Endothelial cell of umbilical vein (primary cell): Measurements from ENCODE around the gene GARIN5B. TPM values are rescaled to one million over a fixed set of nuclear protein-coding genes. Genes with fewer than 3 reads are reported as not detected.

Source experiments
- BruUV-seq: library from RNA; stranded (reverse); fragments of 400-500 nt; replicated peaks from 2 replicates; lab custom pipeline; 2021; lab: Mats Ljungman, UMichigan
- CTCF ChIA-PET: fragments of 300-600, 350-600 bp; sonication (Branson Sonifier 250); formaldehyde crosslinking; loops from one replicate; lab custom pipeline; 2021; ENCODE audit warnings: antibody characterized with exemption, inconsistent platforms; lab: Charles Lee
- POLR2A ChIA-PET: fragments of 300-600, 350-600 bp; sonication (Branson Sonifier 250); formaldehyde crosslinking; loops from one replicate; lab custom pipeline; 2021; ENCODE audit warnings: antibody characterized with exemption, inconsistent platforms; lab: Charles Lee
- DNase-seq: peaks from one replicate; pipeline ENCODE4 v3.0.0-alpha.2; 2011; ENCODE audit warnings: low read depth, low spot score
- FAIRE-seq: peaks from 2 replicates; lab custom pipeline; 2011; peaks lifted over from hg19 to GRCh38; lab: Jason Lieb, UNC
- H2AFZ ChIP-seq: 2 replicates; pipeline ENCODE4 v1.6.0; 2012; ENCODE audit warnings: low read depth, low read length, control low read depth, inconsistent platforms
- H3K27ac ChIP-seq: 2 replicates; pipeline ENCODE4 v1.5.1; 2011; ENCODE audit warnings: low read depth, mild to moderate bottlenecking, control low read depth, low read length, moderate library complexity; ENCODE audit not compliant: insufficient read depth
- H3K27me3 ChIP-seq, 2 experiments: 2 replicates each; pipeline versions ENCODE4 v1.6.0 to v1.6.1; 2011; ENCODE audit warnings: low read length in 2 of 2, mixed read lengths in 1 of 2; ENCODE audit not compliant: control insufficient read depth in 2 of 2, insufficient read depth in 2 of 2
- H3K36me3 ChIP-seq, 2 experiments: 2 replicates in 1 of 2; 3 replicates in 1 of 2; pipeline ENCODE4 v1.5.1; 2011; ENCODE audit warnings: low read length in 2 of 2, mild to moderate bottlenecking in 1 of 2, moderate library complexity in 1 of 2; ENCODE audit not compliant: control insufficient read depth in 2 of 2, insufficient read depth in 2 of 2; ENCODE audit errors: extremely low read depth in 1 of 2
- H3K4me1 ChIP-seq: 3 replicates; pipeline ENCODE4 v1.5.1; 2011; ENCODE audit warnings: mild to moderate bottlenecking, low read length; ENCODE audit not compliant: control insufficient read depth, insufficient read depth; ENCODE audit errors: extremely low read depth
- H3K4me2 ChIP-seq: 2 replicates; pipeline ENCODE4 v1.6.1; 2011; ENCODE audit warnings: low read length, control low read depth, mixed read lengths; ENCODE audit not compliant: insufficient read depth
- H3K4me3 ChIP-seq, 3 experiments: fragments of 200-600 bp in 1 of 3; sonication (generic), shearing (Covaris generic) in 1 of 3; replicated peaks in 1 of 3; 2 replicates each; pipeline ENCODE4 v1.5.1; 2011 to 2016; ENCODE audit warnings: control low read depth in 3 of 3, low read length in 3 of 3, mild to moderate bottlenecking in 2 of 3, inconsistent platforms in 1 of 3, low read depth in 1 of 3, moderate library complexity in 1 of 3; ENCODE audit not compliant: insufficient read depth in 1 of 3
- H3K79me2 ChIP-seq: 2 replicates; pipeline ENCODE4 v1.6.0; 2012; ENCODE audit warnings: low read length, inconsistent platforms; ENCODE audit not compliant: control insufficient read depth, insufficient read depth
- H3K9ac ChIP-seq: replicated peaks from 2 replicates; pipeline ENCODE3; 2011; ENCODE audit warnings: low read length, control low read depth; ENCODE audit not compliant: insufficient read depth; ENCODE audit errors: extremely low read depth
- H3K9me1 ChIP-seq: replicated peaks from 3 replicates; pipeline ENCODE4 v1.6.0; 2011; ENCODE audit warnings: mild to moderate bottlenecking, low read length; ENCODE audit not compliant: control insufficient read depth, insufficient read depth; ENCODE audit errors: extremely low read depth
- H3K9me3 ChIP-seq: replicated peaks from 2 replicates; pipeline ENCODE4 v1.5.1; 2012; ENCODE audit warnings: low read length, inconsistent platforms; ENCODE audit not compliant: control insufficient read depth, insufficient read depth
- H4K20me1 ChIP-seq: replicated peaks from 2 replicates; pipeline ENCODE3; 2011; ENCODE audit warnings: mild to moderate bottlenecking, low read length; ENCODE audit not compliant: control insufficient read depth, insufficient read depth; ENCODE audit errors: extremely low read depth
- EZH2 ChIP-seq: IDR thresholded peaks from 2 replicates; pipeline ENCODE4 v1.6.1; 2012; ENCODE audit warnings: borderline replicate concordance, low read depth, mild to moderate bottlenecking, moderate library complexity, low read length, inconsistent platforms; ENCODE audit not compliant: severe bottlenecking
- FOS ChIP-seq: IDR thresholded peaks from 2 replicates; pipeline ENCODE4 v1.6.1; 2011; ENCODE audit warnings: mild to moderate bottlenecking, low read length, moderate library complexity, borderline replicate concordance; ENCODE audit not compliant: insufficient read depth
- GATA2 ChIP-seq: IDR thresholded peaks from 2 replicates; pipeline ENCODE4 v1.7.0; 2011; ENCODE audit warnings: low read depth, mild to moderate bottlenecking, moderate library complexity, mixed read lengths, low read length; ENCODE audit not compliant: insufficient read length, insufficient read depth
- JUN ChIP-seq: IDR thresholded peaks from 2 replicates; pipeline ENCODE4 v1.6.1; 2011; ENCODE audit warnings: borderline replicate concordance, low read depth; ENCODE audit not compliant: insufficient read length, insufficient read depth
- MYC ChIP-seq: IDR thresholded peaks from one replicate; pipeline ENCODE4 v1.6.1; 2011; ENCODE audit warnings: mild to moderate bottlenecking, low read depth, low read length
- POLR2A ChIP-seq: IDR thresholded peaks from 2 replicates; pipeline ENCODE4 v1.6.1; 2012; ENCODE audit warnings: low read depth, mild to moderate bottlenecking, control low read depth, low read length
- POLR2AphosphoS5 ChIP-seq: IDR thresholded peaks from 2 replicates; pipeline ENCODE4 v1.6.1; 2012; ENCODE audit warnings: low read depth, mild to moderate bottlenecking, control low read depth, low read length, moderate library complexity; ENCODE audit not compliant: insufficient read depth
- dilution Hi-C: fragments of 300-500 bp; cut with MboI; formaldehyde crosslinking; loops from one replicate; pipeline ENCODE4 v1.15.0; 2019; ENCODE audit warnings: low sequenced_read_pairs; ENCODE audit not compliant: extremely low pct_ligation_motif_present
- intact Hi-C: fragments of 100-400 bp; cut with micrococcal nuclease; formaldehyde crosslinking; loops from one replicate; pipeline ENCODE4 v1.10.0; 2022
- polyA plus RNA-seq, 4 experiments: library from polyadenylated mRNA; depleted of rRNA in 3 of 4; stranded (reverse) in 3 of 4; unstranded in 1 of 4; fragments of >200 nt; gene quantifications; 2 replicates each; pipeline versions ENCODE4 v1.2.1 to v1.2.3, GENCODE V29; 2011 to 2012; ENCODE audit warnings: missing spikeins in 1 of 4
- total RNA-seq: library from RNA; stranded (reverse); gene quantifications from 2 replicates; pipeline ENCODE4 v1.2.3, GENCODE V29; 2021
- TF ChIP-seq, protein P1 (sequence below), 2 donors: IDR thresholded peaks; 1 replicate in 1 of 2; 2 replicates in 1 of 2; pipeline ENCODE4 v1.5.1; 2011; ENCODE audit warnings: low read length in 2 of 2, mild to moderate bottlenecking in 2 of 2, moderate library complexity in 2 of 2, control low read depth in 1 of 2, inconsistent platforms in 1 of 2, low read depth in 1 of 2; ENCODE audit not compliant: insufficient read depth in 1 of 2; ENCODE audit errors: extremely low read depth in 1 of 2
- TF ChIP-seq, protein P2 (sequence below): IDR thresholded peaks from 2 replicates; pipeline ENCODE4 v1.6.1; 2011; ENCODE audit not compliant: insufficient read depth, insufficient read length

Gene GARIN5B
- total and polyA plus RNA-seq, 2 donors (not counting 3 experiments of a cell fraction or from before 2014, with no cell fraction given): not detected

DNA sequence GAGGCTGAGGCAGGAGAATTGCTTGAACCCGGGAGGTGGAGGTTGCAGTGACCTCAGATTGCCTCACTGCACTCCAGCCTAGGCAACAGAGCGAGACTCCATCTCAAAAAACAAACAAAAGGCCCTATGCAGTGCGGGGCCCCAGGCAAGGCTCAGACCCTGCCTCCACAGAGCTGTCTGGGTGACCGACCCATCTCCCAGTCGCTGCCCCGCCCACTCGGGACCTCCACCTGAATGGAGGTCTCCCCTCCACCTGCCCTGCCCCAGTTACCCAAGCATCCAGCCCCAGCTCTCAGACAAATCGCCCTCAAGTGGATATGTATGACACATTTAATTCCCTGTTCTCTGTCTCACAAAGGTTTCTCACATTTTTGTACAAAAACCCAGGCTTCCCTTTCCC is 2.2 kb upstream of the GARIN5B start:
- no peaks in the 10 kb centered on the region for H3K36me3 ChIP-seq
- CTCF ChIA-PET: interaction anchor here (1.2 kb wide), 2 partner anchors 10 to 102 kb away, joined by 3 read pairs; no protein-coding TSS in a partner anchor

DNA sequence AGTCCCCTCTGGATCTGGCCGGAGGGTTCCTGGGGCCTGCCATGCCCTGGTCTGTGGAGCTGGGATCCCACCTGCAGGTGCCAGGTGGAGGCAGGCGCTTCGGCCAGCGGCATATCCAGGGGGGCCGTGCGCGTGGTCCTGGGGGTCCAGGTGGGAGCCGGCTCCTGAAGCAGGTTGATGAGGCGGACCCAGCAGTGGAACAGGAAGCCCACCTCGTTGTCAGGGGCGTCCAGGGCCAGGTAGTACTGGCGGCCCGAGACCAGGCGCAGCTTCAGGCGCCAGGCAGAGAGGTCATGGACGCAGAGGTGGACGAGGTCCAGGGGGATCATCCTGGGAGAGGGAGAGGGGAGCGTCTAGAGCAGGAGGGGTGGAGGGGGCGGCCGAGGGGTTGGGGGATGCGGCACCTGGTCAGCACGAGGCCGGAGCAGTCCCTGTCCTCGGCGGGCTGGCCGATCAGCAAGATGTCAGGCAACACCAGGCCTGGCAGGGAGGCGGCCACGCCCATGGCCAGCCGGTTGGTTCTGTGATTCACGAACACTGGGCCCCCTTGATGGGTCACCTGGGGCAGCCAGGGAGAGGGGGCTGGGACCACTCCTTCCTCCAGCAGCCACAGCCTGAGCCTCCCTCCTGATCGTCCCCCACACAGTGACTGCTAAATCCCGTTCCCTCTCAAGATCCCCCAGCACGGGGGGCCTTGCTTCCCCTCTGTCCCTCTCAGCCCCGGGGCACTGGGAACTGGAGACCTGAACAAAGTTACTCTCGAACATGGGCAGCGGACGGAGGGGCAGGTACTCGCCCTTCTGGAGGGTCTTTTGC is 678 bp downstream of the GARIN5B start:
- BruUV-seq: no TSS peak
- no peak overlapping the region for H3K9ac ChIP-seq
- no peak overlapping the region for H3K4me2 ChIP-seq
- no peak overlapping the region for H3K4me3 ChIP-seq
- TF ChIP-seq POLR2AphosphoS5 (no peak), GATA2 (no peak), MYC (no peak), FOS (no peak), POLR2A (no peak), JUN (no peak), EZH2 (no peak)
- TF ChIP-seq, protein P1, sequence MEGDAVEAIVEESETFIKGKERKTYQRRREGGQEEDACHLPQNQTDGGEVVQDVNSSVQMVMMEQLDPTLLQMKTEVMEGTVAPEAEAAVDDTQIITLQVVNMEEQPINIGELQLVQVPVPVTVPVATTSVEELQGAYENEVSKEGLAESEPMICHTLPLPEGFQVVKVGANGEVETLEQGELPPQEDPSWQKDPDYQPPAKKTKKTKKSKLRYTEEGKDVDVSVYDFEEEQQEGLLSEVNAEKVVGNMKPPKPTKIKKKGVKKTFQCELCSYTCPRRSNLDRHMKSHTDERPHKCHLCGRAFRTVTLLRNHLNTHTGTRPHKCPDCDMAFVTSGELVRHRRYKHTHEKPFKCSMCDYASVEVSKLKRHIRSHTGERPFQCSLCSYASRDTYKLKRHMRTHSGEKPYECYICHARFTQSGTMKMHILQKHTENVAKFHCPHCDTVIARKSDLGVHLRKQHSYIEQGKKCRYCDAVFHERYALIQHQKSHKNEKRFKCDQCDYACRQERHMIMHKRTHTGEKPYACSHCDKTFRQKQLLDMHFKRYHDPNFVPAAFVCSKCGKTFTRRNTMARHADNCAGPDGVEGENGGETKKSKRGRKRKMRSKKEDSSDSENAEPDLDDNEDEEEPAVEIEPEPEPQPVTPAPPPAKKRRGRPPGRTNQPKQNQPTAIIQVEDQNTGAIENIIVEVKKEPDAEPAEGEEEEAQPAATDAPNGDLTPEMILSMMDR (IDR thresholded peaks at IDR 0.05; ENCODE audit: extremely low read depth in 1 of 2, insufficient read depth in 1 of 2, low read depth in 1 of 2, low read length in 2 of 2): no peak
- TF ChIP-seq, protein P2, sequence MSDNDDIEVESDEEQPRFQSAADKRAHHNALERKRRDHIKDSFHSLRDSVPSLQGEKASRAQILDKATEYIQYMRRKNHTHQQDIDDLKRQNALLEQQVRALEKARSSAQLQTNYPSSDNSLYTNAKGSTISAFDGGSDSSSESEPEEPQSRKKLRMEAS: no peak
- no peaks in the 10 kb centered on the region for H3K36me3 ChIP-seq
- H2AFZ ChIP-seq: no peak overlapping the region
- FAIRE-seq: no peak
- CTCF ChIA-PET: no interaction called here
- POLR2A ChIA-PET: no interaction called here
- dilution Hi-C loops (no loop called here), intact Hi-C loops (no loop called here)
- H3K27me3 ChIP-seq: no peaks in the 10 kb centered on the region
- no peaks in the 10 kb centered on the region for H3K4me1 ChIP-seq
- no peaks in the 10 kb centered on the region for H4K20me1 ChIP-seq
- no peak for DNase-seq
- H3K27ac ChIP-seq: no peak overlapping the region
- no peaks in the 10 kb centered on the region for H3K9me3 ChIP-seq
- no peaks in the 10 kb centered on the region for H3K79me2 ChIP-seq
- no peaks in the 10 kb centered on the region for H3K9me1 ChIP-seq

More for the DNA sequence above, 2.2 kb upstream of the GARIN5B start:
- Histone ChIP-seq H3K79me2 (no peaks in the 10 kb centered on the region), H3K27ac (no peak overlapping the region), H3K4me3 (no peak overlapping the region), H4K20me1 (no peaks in the 10 kb centered on the region), H3K4me2 (no peak overlapping the region), H3K9me1 (no peaks in the 10 kb centered on the region), H3K9me3 (no peaks in the 10 kb centered on the region), H2AFZ (no peak overlapping the region), H3K9ac (no peak overlapping the region), H3K27me3 (peaks cover 5 to 13% of the 10 kb centered on the region in 2 experiments), H3K4me1 (peaks cover 3% of the 10 kb centered on the region)
- no peak for TF ChIP-seq JUN
- DNase-seq (no peak), FAIRE-seq (no peak)
- no TSS peak for BruUV-seq
- POLR2A ChIA-PET: no interaction called here
- intact Hi-C loops (no loop called here), dilution Hi-C loops (no loop called here)
